DOHH2 (cell line): Measurements from ENCODE around the gene CCDC61.

Experiments
- H3F3A ChIP-seq: fragments of 200-600 bp; sonication (generic), shearing (Covaris generic); 2 replicates; pipeline ENCODE4 v1.6.0; 2016; ENCODE audit warnings: antibody characterized with exemption, mild to moderate bottlenecking; ENCODE audit not compliant: control insufficient read depth, insufficient read depth
- H3K27ac ChIP-seq: fragments of 200-600 bp; sonication (generic); 2 replicates; pipeline ENCODE4 v1.5.1; 2014; ENCODE audit warnings: low read depth, mild to moderate bottlenecking, low read length, moderate library complexity
- H3K27me3 ChIP-seq: fragments of 200-600 bp; sonication (generic); 2 replicates; pipeline ENCODE4 v1.6.1; 2014; ENCODE audit warnings: mild to moderate bottlenecking, low read length, mixed read lengths; ENCODE audit not compliant: control insufficient read depth
- H3K36me3 ChIP-seq: fragments of 200-600 bp; sonication (generic); 2 replicates; pipeline ENCODE4 v1.6.1; 2014; ENCODE audit warnings: mild to moderate bottlenecking, low read length, moderate library complexity, mixed read lengths; ENCODE audit not compliant: control insufficient read depth
- H3K4me1 ChIP-seq: fragments of 200-600 bp; sonication (generic); 2 replicates; pipeline ENCODE4 v1.6.1; 2014; ENCODE audit warnings: mild to moderate bottlenecking, low read length, mixed read lengths; ENCODE audit not compliant: control insufficient read depth
- H3K4me2 ChIP-seq: fragments of 200-600 bp; sonication (generic); 2 replicates; pipeline ENCODE4 v1.6.0; 2014; ENCODE audit warnings: mild to moderate bottlenecking, low read length, moderate library complexity
- H3K4me3 ChIP-seq: fragments of 200-600 bp; sonication (generic); 2 replicates; pipeline ENCODE4 v1.5.1; 2014; ENCODE audit warnings: mild to moderate bottlenecking, low read length, mixed read lengths
- H3K79me2 ChIP-seq: fragments of 200-600 bp; sonication (generic); 2 replicates; pipeline ENCODE4 v1.6.1; 2014; ENCODE audit warnings: mild to moderate bottlenecking, low read length, mixed read lengths; ENCODE audit not compliant: control insufficient read depth
- H3K9me2 ChIP-seq: fragments of 200-600 bp; sonication (generic); replicated peaks from 2 replicates; pipeline ENCODE4 v1.6.1; 2014; ENCODE audit warnings: mild to moderate bottlenecking, low read length, mixed read lengths; ENCODE audit not compliant: control insufficient read depth
- H3K9me3 ChIP-seq: fragments of 200-600 bp; sonication (generic); 2 replicates; pipeline ENCODE4 v1.6.1; 2014; ENCODE audit warnings: antibody characterized with exemption, low read length, mixed read lengths; ENCODE audit not compliant: control insufficient read depth, insufficient read depth
- H4K20me1 ChIP-seq: fragments of 200-600 bp; sonication (generic); 2 replicates; pipeline ENCODE4 v1.6.0; 2014; ENCODE audit warnings: low read depth, mild to moderate bottlenecking, antibody characterized with exemption, low read length, moderate library complexity; ENCODE audit not compliant: control insufficient read depth, insufficient read depth
- EZH2phosphoT487 ChIP-seq: fragments of 200-600 bp; sonication (generic); IDR thresholded peaks from 2 replicates; pipeline ENCODE4 v1.6.1; 2017; ENCODE audit warnings: borderline replicate concordance, mild to moderate bottlenecking, antibody characterized with exemption, low read length, moderate library complexity, mixed read lengths
- TF ChIP-seq, protein P1 (sequence below): fragments of 200-600 bp; sonication (generic); IDR thresholded peaks from one replicate; pipeline ENCODE4 v1.5.1; 2014; ENCODE audit warnings: antibody characterized with exemption, mild to moderate bottlenecking, low read depth, low read length; ENCODE audit not compliant: poor library complexity, severe bottlenecking

CCDC61 gene

GRCh38 chr19:45990113-45990728, 5.0 kb upstream of the CCDC61 start:
- TF ChIP-seq, protein P1, sequence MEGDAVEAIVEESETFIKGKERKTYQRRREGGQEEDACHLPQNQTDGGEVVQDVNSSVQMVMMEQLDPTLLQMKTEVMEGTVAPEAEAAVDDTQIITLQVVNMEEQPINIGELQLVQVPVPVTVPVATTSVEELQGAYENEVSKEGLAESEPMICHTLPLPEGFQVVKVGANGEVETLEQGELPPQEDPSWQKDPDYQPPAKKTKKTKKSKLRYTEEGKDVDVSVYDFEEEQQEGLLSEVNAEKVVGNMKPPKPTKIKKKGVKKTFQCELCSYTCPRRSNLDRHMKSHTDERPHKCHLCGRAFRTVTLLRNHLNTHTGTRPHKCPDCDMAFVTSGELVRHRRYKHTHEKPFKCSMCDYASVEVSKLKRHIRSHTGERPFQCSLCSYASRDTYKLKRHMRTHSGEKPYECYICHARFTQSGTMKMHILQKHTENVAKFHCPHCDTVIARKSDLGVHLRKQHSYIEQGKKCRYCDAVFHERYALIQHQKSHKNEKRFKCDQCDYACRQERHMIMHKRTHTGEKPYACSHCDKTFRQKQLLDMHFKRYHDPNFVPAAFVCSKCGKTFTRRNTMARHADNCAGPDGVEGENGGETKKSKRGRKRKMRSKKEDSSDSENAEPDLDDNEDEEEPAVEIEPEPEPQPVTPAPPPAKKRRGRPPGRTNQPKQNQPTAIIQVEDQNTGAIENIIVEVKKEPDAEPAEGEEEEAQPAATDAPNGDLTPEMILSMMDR = no peak
- TF ChIP-seq EZH2phosphoT487 = no peak
- H3K4me3 ChIP-seq = no peak overlapping the region
- no peaks in the 10 kb centered on the region for H3F3A ChIP-seq
- no peak overlapping the region for H3K4me2 ChIP-seq
- peaks cover 4% of the 10 kb centered on the region for H3K4me1 ChIP-seq
- no peaks in the 10 kb centered on the region for H3K9me2 ChIP-seq
- peaks cover 12% of the 10 kb centered on the region for H3K27me3 ChIP-seq
- no peaks in the 10 kb centered on the region for H3K9me3 ChIP-seq
- H3K27ac ChIP-seq = no peak overlapping the region
- no peaks in the 10 kb centered on the region for H4K20me1 ChIP-seq
- H3K36me3 ChIP-seq = no peaks in the 10 kb centered on the region
- no peaks in the 10 kb centered on the region for H3K79me2 ChIP-seq

DNA sequence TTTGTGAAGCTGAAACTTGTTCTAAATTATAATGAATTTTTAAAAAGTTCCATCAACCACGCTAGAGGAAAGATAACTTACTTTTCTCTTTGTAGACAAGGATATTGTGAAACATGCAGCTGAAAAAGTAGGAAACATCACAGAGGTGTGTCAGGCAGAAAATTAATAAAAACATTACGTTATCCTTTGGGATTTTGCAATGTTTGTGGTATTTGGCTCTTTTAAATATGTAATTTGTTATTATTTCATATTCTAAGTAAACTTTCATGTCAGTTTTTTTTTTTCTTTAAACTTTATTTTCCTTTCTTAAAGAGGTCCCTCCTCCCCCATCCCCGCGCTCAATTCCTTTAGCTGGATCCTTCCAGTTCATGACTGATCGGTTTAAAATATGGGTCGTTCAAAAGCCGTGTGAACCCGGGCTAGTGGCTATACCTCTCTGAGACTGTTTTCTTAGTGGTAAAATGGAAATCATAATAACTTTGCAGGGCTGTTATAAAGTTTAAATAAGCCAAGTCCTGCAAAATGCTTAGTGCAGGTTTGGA, 740 bp upstream of the CCDC61 start:
- peaks cover 10% of the 10 kb centered on the region for H3K4me1 ChIP-seq
- no peaks in the 10 kb centered on the region for H3K9me3 ChIP-seq
- no peak for TF ChIP-seq EZH2phosphoT487
- TF ChIP-seq, protein P1 = no peak
- H3K9me2 ChIP-seq = no peaks in the 10 kb centered on the region
- H3K4me2 ChIP-seq = peak overlapping the region; percentile 66
- peaks cover 15% of the 10 kb centered on the region for H3K79me2 ChIP-seq
- peaks cover 6% of the 10 kb centered on the region; the same call in 1 of the 2 replicates for H3K27me3 ChIP-seq
- peak overlapping the region; percentile 73 for H3K4me3 ChIP-seq
- 0 out of 2 replicates have a peak, but pooled peaks cover under 1% of the 10 kb centered on the region for H4K20me1 ChIP-seq
- 0 out of 2 replicates have a peak overlapping the region, but pooled peaks have one; percentile 1 for H3K27ac ChIP-seq
- peaks cover 8% of the 10 kb centered on the region for H3K36me3 ChIP-seq
- no peaks in the 10 kb centered on the region for H3F3A ChIP-seq

DNA sequence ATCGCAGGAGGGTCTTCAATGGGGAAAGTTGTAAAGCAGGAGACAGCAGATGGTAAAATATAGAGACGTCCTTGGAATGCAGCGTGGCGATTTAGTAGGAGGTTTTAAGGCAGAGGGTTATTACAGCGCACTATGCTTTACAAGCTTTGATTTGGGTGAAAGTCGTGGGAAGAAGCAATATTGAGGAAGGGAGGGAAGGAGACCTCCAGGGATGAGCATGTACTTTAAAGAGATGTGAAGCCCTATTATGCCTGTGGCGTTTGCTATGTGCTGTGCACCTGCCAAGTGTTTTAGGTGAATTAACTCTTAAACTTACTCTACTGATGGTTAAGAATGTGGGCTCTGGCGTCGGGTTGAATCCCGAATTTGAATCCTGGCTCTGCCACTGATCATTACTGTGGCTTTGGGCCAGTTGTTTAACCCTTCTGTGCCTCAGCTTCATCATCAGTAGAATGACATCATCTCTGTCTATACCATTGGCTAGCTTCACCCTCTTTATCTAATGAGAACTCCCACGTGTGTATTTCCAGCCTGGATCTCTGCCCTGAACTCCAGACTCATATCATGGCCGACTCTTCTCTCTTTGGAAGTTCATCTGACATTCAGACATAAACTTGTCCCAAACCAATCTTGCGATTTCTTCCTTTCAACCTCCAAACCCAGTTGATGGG, 583 bp downstream of the CCDC61 start:
- no peak for TF ChIP-seq EZH2phosphoT487
- TF ChIP-seq, protein P1 = no peak
- peak overlapping the region; percentile 75 for H3K4me2 ChIP-seq
- H3K4me3 ChIP-seq = peak overlapping the region; percentile 87
- H3K79me2 ChIP-seq = peaks cover 15% of the 10 kb centered on the region
- H3F3A ChIP-seq = no peaks in the 10 kb centered on the region
- H3K9me3 ChIP-seq = no peaks in the 10 kb centered on the region
- peaks cover 8% of the 10 kb centered on the region for H3K36me3 ChIP-seq
- no peak overlapping the region for H3K27ac ChIP-seq
- H4K20me1 ChIP-seq = peaks cover 5% of the 10 kb centered on the region; the same call in 1 of the 2 replicates
- peaks cover 17% of the 10 kb centered on the region for H3K4me1 ChIP-seq
- no peaks in the 10 kb centered on the region for H3K9me2 ChIP-seq
- no peaks in the 10 kb centered on the region for H3K27me3 ChIP-seq
